Naive thymus-derived CD4-positive, alpha-beta T cell (primary cell): Measurements from ENCODE around the gene CNN3. TPM values are rescaled to one million over a fixed set of nuclear protein-coding genes. Genes with fewer than 3 reads are reported as not detected.

Experiments
- ATAC-seq: fragments of 150-1000 bp; cut with Tn5 transposase; 2 replicates; pipeline ENCODE4 v1.10.0; 2021; ENCODE audit warnings: mild to moderate bottlenecking, moderate library complexity
- CTCF ChIA-PET: fragments of 350-600 bp; sonication (Branson Sonifier 250); formaldehyde crosslinking; loops from one replicate; lab custom pipeline; 2021; ENCODE audit warnings: antibody characterized with exemption; lab: Charles Lee
- POLR2A ChIA-PET: fragments of 350-600 bp; sonication (Branson Sonifier 250); formaldehyde crosslinking; loops from one replicate; lab custom pipeline; 2021; ENCODE audit warnings: antibody characterized with exemption, inconsistent platforms; lab: Charles Lee
- DNase-seq, 9 donors: peaks; one replicate each; pipeline versions ENCODE4 v3.0.0 to v3.0.0-alpha.2; 2020 to 2022; ENCODE audit warnings: mixed read lengths in 1 of 9
- H3K27ac ChIP-seq: one replicate; pipeline ENCODE4 v1.7.0; 2013; ENCODE audit warnings: mild to moderate bottlenecking, low read depth, low read length, moderate library complexity
- H3K27me3 ChIP-seq, 2 donors: one replicate each; pipeline ENCODE4 v1.7.0; 2013; ENCODE audit warnings: low read length in 2 of 2, mild to moderate bottlenecking in 2 of 2, moderate library complexity in 2 of 2; ENCODE audit not compliant: control insufficient read depth in 2 of 2, insufficient read depth in 2 of 2
- H3K36me3 ChIP-seq, 3 experiments: 1 replicate in 2 of 3; 2 replicates in 1 of 3; pipeline ENCODE4 v1.7.0; 2013; ENCODE audit warnings: low read length in 3 of 3, mild to moderate bottlenecking in 3 of 3, moderate library complexity in 1 of 3; ENCODE audit not compliant: insufficient read depth in 3 of 3, control insufficient read depth in 2 of 3
- H3K4me1 ChIP-seq, 2 donors: one replicate each; pipeline ENCODE4 v1.7.0; 2013; ENCODE audit warnings: low read length in 2 of 2, mild to moderate bottlenecking in 2 of 2, moderate library complexity in 1 of 2; ENCODE audit not compliant: control insufficient read depth in 2 of 2, insufficient read depth in 2 of 2
- H3K4me3 ChIP-seq: 2 replicates; pipeline ENCODE4 v1.7.0; 2013; ENCODE audit warnings: mild to moderate bottlenecking, low read length
- H3K9me3 ChIP-seq, 3 experiments: 1 replicate in 2 of 3; 2 replicates in 1 of 3; pipeline ENCODE4 v1.7.0; 2013; ENCODE audit warnings: low read length in 3 of 3; ENCODE audit not compliant: control insufficient read depth in 2 of 3
- H3K27ac Mint-ChIP-seq, 9 donors: one replicate each; pipeline ENCODE4 v1.8.0; 2020 to 2022; ENCODE audit warnings: mixed read lengths in 9 of 9, mild to moderate bottlenecking in 8 of 9, moderate library complexity in 5 of 9, inconsistent platforms in 2 of 9
- H3K27me3 Mint-ChIP-seq, 5 donors: one replicate each; pipeline ENCODE4 v1.8.0; 2021 to 2022; ENCODE audit warnings: mixed read lengths in 5 of 5, mild to moderate bottlenecking in 1 of 5
- H3K36me3 Mint-ChIP-seq, 5 donors: one replicate each; pipeline ENCODE4 v1.8.0; 2020 to 2022; ENCODE audit warnings: mixed read lengths in 5 of 5, mild to moderate bottlenecking in 3 of 5, inconsistent platforms in 1 of 5
- H3K4me1 Mint-ChIP-seq, 7 donors: one replicate each; pipeline ENCODE4 v1.8.0; 2020 to 2022; ENCODE audit warnings: mixed read lengths in 7 of 7, mild to moderate bottlenecking in 3 of 7, inconsistent platforms in 1 of 7
- H3K4me3 Mint-ChIP-seq, 10 donors: one replicate each; pipeline ENCODE4 v1.8.0; 2020 to 2022; ENCODE audit warnings: mild to moderate bottlenecking in 10 of 10, mixed read lengths in 10 of 10, moderate library complexity in 6 of 10, inconsistent platforms in 2 of 10
- H3K9me3 Mint-ChIP-seq, 11 donors: one replicate each; pipeline ENCODE4 v1.8.0; 2020 to 2022; ENCODE audit warnings: mixed read lengths in 11 of 11, mild to moderate bottlenecking in 4 of 11, inconsistent platforms in 1 of 11, moderate library complexity in 1 of 11
- intact Hi-C, 2 donors: fragments of 100-400 bp; cut with micrococcal nuclease; formaldehyde crosslinking; loops; one replicate each; pipeline ENCODE4 v1.15.1; 2023
- polyA plus RNA-seq, 2 donors: library from polyadenylated mRNA; unstranded; fragments of 300-500 nt; fragmentation: Illumina TruSeq; gene quantifications; one replicate each; pipeline ENCODE4 v1.2.3, GENCODE V29; 2021
- total RNA-seq, 6 experiments: library from RNA in 5 of 6; stranded (reverse) in 5 of 6; gene quantifications; 1 replicate in 5 of 6; 2 replicates in 1 of 6; pipeline ENCODE4 v1.2.3 and lab custom pipeline; 2021 to 2026

Gene CNN3
- total and polyA plus RNA-seq, 7 experiments from 2014 or later = 4.4 to 18.2 (median 11.7) TPM

DNA sequence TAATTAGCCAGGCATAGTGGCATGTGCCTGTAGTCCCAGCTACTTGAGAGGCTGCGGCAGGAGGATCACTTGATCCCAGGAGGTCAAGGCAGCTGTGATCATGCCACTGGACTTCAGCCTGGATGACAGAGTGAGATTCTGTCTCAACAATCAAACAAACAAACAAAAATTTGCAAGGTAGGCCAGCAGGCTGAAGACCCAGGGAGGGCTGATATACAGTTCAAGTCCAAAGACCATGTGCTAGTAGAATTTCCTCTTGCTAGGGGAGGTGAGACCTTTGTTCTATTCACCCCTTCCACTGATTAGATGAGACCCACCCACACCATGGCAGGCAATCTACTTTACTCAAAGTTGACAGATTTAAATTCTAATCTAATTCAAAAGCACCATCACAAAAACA is 31.2 kb upstream of the CNN3 start:
- H3K27ac ChIP-seq = no peak overlapping the region
- ChIA-PET POLR2A (no interaction called here), CTCF (no interaction called here)
- H3K36me3 ChIP-seq = no peaks in the 10 kb centered on the region
- H3K27me3 ChIP-seq = no peaks in the 10 kb centered on the region
- intact Hi-C loops = no loop called here
- no peak overlapping the region for H3K4me3 Mint-ChIP-seq
- no peaks in the 10 kb centered on the region for H3K27me3 Mint-ChIP-seq
- no peak overlapping the region for H3K4me3 ChIP-seq
- H3K9me3 Mint-ChIP-seq = peaks cover 0 to 2% (median 0%) of the 10 kb centered on the region in 11 donors
- ATAC-seq (no peak), DNase-seq (no peak)
- H3K4me1 Mint-ChIP-seq = peaks cover 0 to 20% (median 13%) of the 10 kb centered on the region in 7 donors
- H3K9me3 ChIP-seq = no peaks in the 10 kb centered on the region
- H3K36me3 Mint-ChIP-seq = peaks cover 0 to 4% (median 1%) of the 10 kb centered on the region in 5 donors
- H3K4me1 ChIP-seq = peaks cover 0 to 14% of the 10 kb centered on the region in 2 donors
- no peak overlapping the region for H3K27ac Mint-ChIP-seq

DNA sequence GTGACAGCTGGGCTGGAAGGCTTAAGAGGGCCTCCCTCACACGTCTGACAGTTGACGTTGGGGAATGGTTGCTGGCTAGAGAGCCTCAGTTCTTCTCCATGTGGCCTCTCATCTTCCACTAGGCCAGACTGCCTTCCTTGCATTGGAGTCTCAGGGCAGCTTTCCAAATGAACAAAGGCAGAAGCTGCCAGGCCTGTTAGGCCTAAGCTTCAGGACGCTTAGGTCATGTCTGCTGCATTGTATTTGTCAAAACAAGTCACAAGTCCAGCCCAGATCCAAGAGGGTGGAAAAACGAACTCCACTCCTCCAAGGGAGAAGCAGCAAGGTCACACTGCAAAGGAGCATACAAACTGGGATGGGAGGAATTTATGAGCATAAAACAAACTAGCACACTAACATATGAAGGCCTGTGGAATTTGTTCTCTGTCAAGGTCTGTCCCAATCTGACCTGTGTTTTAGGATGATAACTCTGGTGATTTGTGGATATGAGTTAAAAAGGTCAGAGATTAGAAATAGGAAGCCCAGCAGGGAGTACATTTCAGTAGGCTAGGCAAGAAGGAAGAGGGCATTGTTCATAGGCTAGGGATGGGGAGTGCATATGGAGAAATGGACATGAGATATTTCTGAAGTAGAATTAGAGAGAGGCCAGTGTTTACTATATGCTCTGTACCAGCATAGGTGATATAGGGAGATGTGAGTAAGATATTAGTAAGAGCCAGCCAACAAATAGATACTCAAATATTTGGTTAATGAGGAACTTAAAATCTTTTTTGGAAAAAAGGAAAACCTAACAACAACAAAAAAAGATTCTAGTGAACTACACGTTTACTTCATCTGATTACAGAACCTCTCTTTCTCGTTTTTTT is 29.1 kb upstream of the CNN3 start:
- H3K9me3 ChIP-seq = no peaks in the 10 kb centered on the region
- Mint-ChIP-seq H3K27me3 (no peaks in the 10 kb centered on the region), H3K4me3 (no peak overlapping the region), H3K9me3 (peaks cover 0 to 2% (median 0%) of the 10 kb centered on the region in 11 donors), H3K27ac (peak overlapping the region in 1 of 9 donors; percentile 38), H3K36me3 (peaks cover 0 to 7% (median 0%) of the 10 kb centered on the region in 5 donors), H3K4me1 (peaks cover 0 to 2% (median 0%) of the 10 kb centered on the region in 7 donors)
- POLR2A ChIA-PET = no interaction called here
- CTCF ChIA-PET = no interaction called here
- no peak for DNase-seq
- intact Hi-C loops = no loop called here
- no peak overlapping the region for H3K4me3 ChIP-seq
- H3K4me1 ChIP-seq = no peaks in the 10 kb centered on the region
- no peak for ATAC-seq
- H3K27me3 ChIP-seq = no peaks in the 10 kb centered on the region
- H3K27ac ChIP-seq = no peak overlapping the region
- no peaks in the 10 kb centered on the region for H3K36me3 ChIP-seq

DNA sequence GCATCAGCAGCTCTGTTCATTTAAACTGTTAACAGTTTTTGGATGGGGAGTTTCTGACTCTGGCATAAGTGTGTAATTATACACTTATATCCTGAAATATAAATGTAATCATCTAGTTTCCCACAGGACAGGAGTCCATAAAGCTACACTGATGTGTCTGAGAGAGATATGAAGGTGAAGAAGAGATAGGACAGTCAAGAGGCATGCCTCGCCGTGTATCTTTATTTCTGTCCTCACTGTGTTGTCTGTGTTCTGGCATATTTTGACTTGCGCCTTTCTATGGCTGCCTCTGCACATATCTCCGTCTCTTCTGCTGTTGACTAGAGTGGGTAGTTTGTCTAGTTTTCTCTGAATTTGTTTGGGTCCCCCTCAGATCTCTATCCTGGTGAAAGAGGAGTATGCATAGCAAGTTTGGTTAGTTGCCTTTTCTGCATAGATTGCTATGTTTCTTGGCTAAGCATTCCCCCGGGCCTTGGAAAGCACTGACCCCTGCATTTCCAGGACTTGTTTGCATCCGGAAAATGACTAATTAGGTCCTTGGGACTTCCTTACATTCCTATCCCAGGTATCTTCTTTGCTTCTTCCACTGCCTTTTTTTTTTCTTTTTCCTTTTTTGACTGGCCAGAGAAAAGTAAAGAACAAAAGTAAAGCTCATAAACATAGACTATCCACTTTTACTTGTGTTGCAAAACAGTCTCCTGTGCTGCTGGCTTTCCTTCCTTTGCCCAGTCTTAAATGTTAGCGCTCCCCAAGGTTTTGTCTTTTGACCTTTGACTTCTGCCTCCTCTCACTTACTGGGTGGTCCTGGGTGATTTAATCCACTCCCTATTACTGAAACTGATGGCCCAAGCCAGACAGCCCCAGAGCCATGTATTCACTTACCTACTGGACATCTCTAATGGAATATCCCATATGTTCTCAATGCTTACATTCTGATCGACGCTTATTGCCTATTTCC is 27.6 kb upstream of the CNN3 start:
- no peak overlapping the region for H3K4me3 ChIP-seq
- DNase-seq (no peak), ATAC-seq (no peak)
- no peaks in the 10 kb centered on the region for H3K36me3 ChIP-seq
- no peak overlapping the region for H3K27ac ChIP-seq
- peaks cover 0 to 3% (median 0%) of the 10 kb centered on the region in 5 donors for H3K27me3 Mint-ChIP-seq
- POLR2A ChIA-PET = no interaction called here
- H3K36me3 Mint-ChIP-seq = peaks cover 0 to 7% (median 0%) of the 10 kb centered on the region in 5 donors
- no peak overlapping the region for H3K4me3 Mint-ChIP-seq
- H3K4me1 Mint-ChIP-seq = peaks cover 0 to 2% (median 0%) of the 10 kb centered on the region in 7 donors
- H3K9me3 Mint-ChIP-seq = peaks cover 0 to 2% (median 0%) of the 10 kb centered on the region in 11 donors
- CTCF ChIA-PET = no interaction called here
- no peaks in the 10 kb centered on the region for H3K27me3 ChIP-seq
- intact Hi-C loops = no loop called here
- H3K27ac Mint-ChIP-seq = no peak overlapping the region
- H3K4me1 ChIP-seq = no peaks in the 10 kb centered on the region
- no peaks in the 10 kb centered on the region for H3K9me3 ChIP-seq

DNA sequence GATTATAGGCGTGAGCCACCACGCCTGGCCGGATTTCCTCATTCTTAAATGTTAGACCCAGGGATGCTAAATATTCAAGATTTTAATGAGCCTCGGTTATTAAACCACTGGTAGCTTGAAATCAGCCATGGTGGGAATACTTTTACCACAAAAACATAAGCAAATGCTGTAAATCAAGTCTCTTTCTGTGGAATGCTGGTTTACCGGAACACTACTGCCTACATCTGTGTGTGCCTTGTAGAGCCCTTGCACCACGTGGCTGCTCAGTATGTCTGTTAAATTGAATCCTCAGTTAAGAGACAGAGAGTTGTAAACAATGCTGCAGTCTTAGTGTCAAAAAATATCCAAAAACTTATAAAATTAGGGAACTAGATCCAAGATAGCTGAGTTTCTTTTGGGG is 26.8 kb upstream of the CNN3 start:
- Histone ChIP-seq H3K27me3 (no peaks in the 10 kb centered on the region), H3K9me3 (no peaks in the 10 kb centered on the region), H3K4me1 (no peaks in the 10 kb centered on the region), H3K4me3 (no peak overlapping the region), H3K36me3 (no peaks in the 10 kb centered on the region), H3K27ac (no peak overlapping the region)
- no peak for ATAC-seq
- CTCF ChIA-PET = no interaction called here
- POLR2A ChIA-PET = interaction anchor here (0.6 kb wide), 1 partner anchor 47 kb away, joined by 3 read pairs; no protein-coding TSS in a partner anchor
- Mint-ChIP-seq H3K27me3 (peaks cover 0 to 3% (median 0%) of the 10 kb centered on the region in 5 donors), H3K27ac (no peak overlapping the region), H3K36me3 (peaks cover 0 to 7% (median 0%) of the 10 kb centered on the region in 5 donors), H3K4me1 (peaks cover 0 to 2% (median 0%) of the 10 kb centered on the region in 7 donors), H3K9me3 (peaks cover 0 to 2% (median 0%) of the 10 kb centered on the region in 11 donors), H3K4me3 (no peak overlapping the region)
- DNase-seq = no peak
- intact Hi-C loops = no loop called here

DNA sequence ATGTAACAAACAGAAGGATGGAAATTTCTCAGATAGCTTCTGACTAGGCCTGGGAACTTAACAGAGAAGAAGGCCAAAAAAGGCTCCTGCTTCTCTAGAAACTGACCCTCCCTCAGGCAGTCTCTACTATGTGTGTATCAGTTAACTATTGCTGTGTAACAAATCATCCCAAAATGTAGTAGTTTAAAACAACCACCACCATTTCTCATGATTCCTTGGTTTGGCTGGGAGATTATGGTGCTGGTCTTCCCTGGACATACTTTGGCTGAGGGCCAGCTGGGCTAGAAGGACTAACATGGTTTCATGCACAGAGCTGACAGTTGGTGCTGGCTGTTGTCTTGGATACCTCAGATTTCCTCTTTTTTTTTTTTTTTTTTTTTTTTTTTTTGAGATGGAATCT is 26.2 kb upstream of the CNN3 start:
- no peak overlapping the region for H3K4me3 ChIP-seq
- H3K27me3 ChIP-seq = no peaks in the 10 kb centered on the region
- ChIA-PET POLR2A (no interaction called here), CTCF (no interaction called here)
- no peaks in the 10 kb centered on the region for H3K9me3 ChIP-seq
- Mint-ChIP-seq H3K4me3 (no peak overlapping the region), H3K36me3 (peaks cover 0 to 7% (median 0%) of the 10 kb centered on the region in 5 donors), H3K9me3 (peaks cover 0 to 2% (median 0%) of the 10 kb centered on the region in 11 donors), H3K27me3 (peaks cover 0 to 3% (median 0%) of the 10 kb centered on the region in 5 donors), H3K27ac (no peak overlapping the region), H3K4me1 (peaks cover 0 to 2% (median 0%) of the 10 kb centered on the region in 7 donors)
- no peak for DNase-seq
- ATAC-seq = no peak
- no peaks in the 10 kb centered on the region for H3K4me1 ChIP-seq
- no peak overlapping the region for H3K27ac ChIP-seq
- intact Hi-C loops = no loop called here
- H3K36me3 ChIP-seq = no peaks in the 10 kb centered on the region

DNA sequence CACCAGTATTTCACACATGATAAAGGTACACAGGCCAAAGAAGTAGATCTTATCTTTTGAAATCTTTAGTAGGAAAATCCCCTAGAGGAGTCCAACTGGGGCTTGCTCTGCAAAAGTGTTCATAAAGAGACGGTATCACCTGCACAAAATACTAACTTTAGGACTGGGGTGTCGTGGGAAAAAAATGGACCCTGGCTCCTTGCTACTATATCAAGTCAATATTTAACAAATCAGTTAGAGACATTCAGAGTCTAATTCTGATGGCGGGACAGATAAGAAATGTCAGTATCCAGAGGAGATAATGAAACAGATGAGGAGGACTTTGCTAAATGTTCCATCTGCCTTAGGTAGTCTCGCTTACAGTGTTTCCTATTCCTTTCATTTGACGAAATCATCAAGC is 25.6 kb upstream of the CNN3 start:
- Mint-ChIP-seq H3K27ac (no peak overlapping the region), H3K4me1 (peaks cover 0 to 2% (median 0%) of the 10 kb centered on the region in 7 donors), H3K27me3 (peaks cover 0 to 3% (median 0%) of the 10 kb centered on the region in 5 donors), H3K9me3 (peaks cover 0 to 2% (median 0%) of the 10 kb centered on the region in 11 donors), H3K36me3 (peaks cover 0 to 4% (median 0%) of the 10 kb centered on the region in 5 donors), H3K4me3 (no peak overlapping the region)
- Histone ChIP-seq H3K4me3 (no peak overlapping the region), H3K36me3 (no peaks in the 10 kb centered on the region), H3K9me3 (no peaks in the 10 kb centered on the region), H3K27me3 (no peaks in the 10 kb centered on the region), H3K27ac (no peak overlapping the region), H3K4me1 (no peaks in the 10 kb centered on the region)
- POLR2A ChIA-PET = no interaction called here
- DNase-seq (no peak), ATAC-seq (no peak)
- intact Hi-C loops = no loop called here
- CTCF ChIA-PET = no interaction called here
